DND-41 (cell line): ENCODE data around the gene PRKAG2.

Experiments used
- EZH2 ChIP-seq: IDR thresholded peaks from 3 replicates; pipeline ENCODE4 v1.6.1; 2012; ENCODE audit warnings: borderline replicate concordance, low read depth, mild to moderate bottlenecking, moderate library complexity, low read length, inconsistent platforms; ENCODE audit not compliant: severe bottlenecking
- TF ChIP-seq, protein P1 (sequence below): IDR thresholded peaks from 2 replicates; pipeline ENCODE4 v1.5.1; 2012; ENCODE audit warnings: borderline replicate concordance, low read length, moderate library complexity, mild to moderate bottlenecking; ENCODE audit not compliant: poor library complexity, severe bottlenecking; ENCODE audit errors: extremely low read depth

- no peak for TF ChIP-seq EZH2
- TF ChIP-seq, protein P1, sequence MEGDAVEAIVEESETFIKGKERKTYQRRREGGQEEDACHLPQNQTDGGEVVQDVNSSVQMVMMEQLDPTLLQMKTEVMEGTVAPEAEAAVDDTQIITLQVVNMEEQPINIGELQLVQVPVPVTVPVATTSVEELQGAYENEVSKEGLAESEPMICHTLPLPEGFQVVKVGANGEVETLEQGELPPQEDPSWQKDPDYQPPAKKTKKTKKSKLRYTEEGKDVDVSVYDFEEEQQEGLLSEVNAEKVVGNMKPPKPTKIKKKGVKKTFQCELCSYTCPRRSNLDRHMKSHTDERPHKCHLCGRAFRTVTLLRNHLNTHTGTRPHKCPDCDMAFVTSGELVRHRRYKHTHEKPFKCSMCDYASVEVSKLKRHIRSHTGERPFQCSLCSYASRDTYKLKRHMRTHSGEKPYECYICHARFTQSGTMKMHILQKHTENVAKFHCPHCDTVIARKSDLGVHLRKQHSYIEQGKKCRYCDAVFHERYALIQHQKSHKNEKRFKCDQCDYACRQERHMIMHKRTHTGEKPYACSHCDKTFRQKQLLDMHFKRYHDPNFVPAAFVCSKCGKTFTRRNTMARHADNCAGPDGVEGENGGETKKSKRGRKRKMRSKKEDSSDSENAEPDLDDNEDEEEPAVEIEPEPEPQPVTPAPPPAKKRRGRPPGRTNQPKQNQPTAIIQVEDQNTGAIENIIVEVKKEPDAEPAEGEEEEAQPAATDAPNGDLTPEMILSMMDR = no peak
Observed at GRCh38 chr7:151699147-151699927, 177.6 kb downstream of the PRKAG2 start.
